NB4 (cell line): Measurements from ENCODE around the gene TTC22.

Experiments used
- CTCF ChIP-seq: IDR thresholded peaks from one replicate; pipeline ENCODE4 v1.5.1; 2012; ENCODE audit warnings: low read depth, low read length
- MYC ChIP-seq: IDR thresholded peaks from 2 replicates; pipeline ENCODE4 v1.6.1; 2011; ENCODE audit warnings: low read depth, low read length
- POLR2A ChIP-seq: IDR thresholded peaks from 2 replicates; pipeline ENCODE4 v1.6.1; 2011; ENCODE audit warnings: mild to moderate bottlenecking; ENCODE audit not compliant: insufficient read length; ENCODE audit errors: extremely low read depth

GRCh38 chr1:54750596-54750995 lies 50.5 kb downstream of the TTC22 start:
- no peak for TF ChIP-seq POLR2A
- TF ChIP-seq CTCF = no peak
- TF ChIP-seq MYC = no peak
